D341Med (cell line): ENCODE results near the gene THRAP3.
"Not testable (repeated sequence)": the region's sequence is repeated elsewhere in the genome, so short reads cannot be mapped to it uniquely, and the experiment has no call there.

Experiments used
- DNase-seq: peaks from one replicate; pipeline ENCODE4 v3.0.0; 2012; ENCODE audit warnings: low spot score

Gene THRAP3

DNA sequence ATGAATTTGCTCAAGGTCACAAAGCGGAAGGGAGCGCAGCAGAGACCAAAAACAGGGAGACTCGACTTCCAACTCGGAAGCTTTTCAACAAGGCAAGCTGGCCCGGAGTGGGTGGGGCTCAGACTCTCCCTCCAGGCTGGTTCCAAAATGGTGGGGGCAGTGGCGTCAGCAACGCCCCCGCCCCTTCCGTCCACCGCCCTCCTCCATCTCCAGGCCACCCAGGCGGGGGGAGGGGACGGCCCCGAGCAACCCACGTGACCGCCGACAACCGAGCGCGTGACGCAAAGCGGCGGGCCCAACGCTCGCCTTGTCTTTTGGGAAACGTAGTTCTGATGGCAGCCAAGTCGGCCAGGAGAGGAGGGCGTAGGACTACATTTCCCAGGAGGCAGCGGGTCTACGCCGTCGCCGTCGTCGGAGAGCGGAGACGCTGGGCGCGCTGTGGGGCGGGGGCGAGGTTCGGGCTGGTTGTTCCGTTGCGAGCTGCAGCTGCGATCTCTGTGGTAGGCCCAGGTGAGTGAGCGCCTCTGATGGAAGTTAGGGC is at the start of gene THRAP3:
Gene THRAP3, plus strand, starts transcription at position 448 of the 541 bp plus-strand sequence. CDS start 58,121 bp downstream, outside the sequence.
- peak; percentile 96 for DNase-seq

GRCh38 chr1:36174713-36175112 is 49.5 kb upstream of the THRAP3 start:
- no peak for DNase-seq

- no peak for DNase-seq
Measured at GRCh38 chr1:36175137-36176095, 48.8 kb upstream of the THRAP3 start.

- DNase-seq: no peak
Measured at GRCh38 chr1:36176106-36176949, 47.9 kb upstream of the THRAP3 start.

- DNase-seq: peak; percentile 20
Measured at GRCh38 chr1:36177589-36178431, 46.4 kb upstream of the THRAP3 start.

DNA sequence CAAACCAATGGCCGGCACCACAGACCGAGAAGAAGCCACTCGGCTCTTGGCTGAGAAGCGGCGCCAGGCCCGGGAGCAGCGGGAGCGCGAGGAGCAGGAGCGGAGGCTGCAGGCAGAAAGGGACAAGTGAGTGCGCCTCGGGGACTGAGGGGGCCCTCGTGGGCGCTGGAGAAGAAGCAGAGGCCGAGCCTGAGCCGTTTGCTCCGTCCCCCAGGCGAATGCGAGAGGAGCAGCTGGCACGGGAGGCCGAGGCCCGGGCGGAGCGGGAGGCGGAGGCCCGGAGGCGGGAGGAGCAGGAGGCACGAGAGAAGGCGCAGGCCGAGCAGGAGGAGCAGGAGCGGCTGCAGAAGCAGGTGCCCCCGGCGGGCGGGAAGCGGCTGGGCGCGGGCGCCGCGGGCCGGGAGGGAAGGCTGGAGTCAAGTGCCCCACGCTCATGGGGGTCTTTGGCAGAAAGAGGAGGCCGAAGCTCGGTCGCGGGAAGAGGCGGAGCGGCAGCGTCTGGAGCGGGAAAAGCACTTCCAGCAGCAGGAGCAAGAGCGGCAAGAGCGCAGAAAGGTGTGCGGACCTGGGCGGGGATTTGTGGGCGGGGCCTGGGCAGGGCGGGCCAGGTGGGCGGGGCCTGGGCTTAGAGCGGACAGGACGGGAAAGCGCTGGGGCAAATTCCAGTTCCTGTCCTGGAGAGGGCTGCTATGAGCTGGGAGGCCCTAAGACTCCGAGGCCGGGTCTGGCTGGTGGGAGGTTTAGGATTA is 45.6 kb upstream of the THRAP3 start:
- peak; percentile 33 for DNase-seq

DNA sequence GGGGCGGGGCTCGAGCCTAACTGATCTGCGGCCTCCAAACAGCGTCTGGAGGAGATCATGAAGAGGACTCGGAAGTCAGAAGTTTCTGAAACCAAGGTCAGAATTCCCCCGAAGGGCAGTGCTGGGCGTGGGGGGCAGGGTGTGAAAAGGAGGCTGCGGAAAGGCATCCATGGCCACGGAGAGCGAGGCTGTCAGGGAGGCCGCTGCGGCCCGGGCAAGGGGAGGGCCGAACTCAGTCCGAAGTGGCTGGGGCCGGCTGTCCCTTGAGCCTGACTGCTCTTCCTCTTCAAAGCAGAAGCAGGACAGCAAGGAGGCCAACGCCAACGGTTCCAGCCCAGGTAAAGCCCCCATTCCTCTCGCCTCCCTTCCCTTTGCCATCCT is 45.0 kb upstream of the THRAP3 start:
- DNase-seq: no peak

GRCh38 chr1:36182734-36183133 is 41.5 kb upstream of the THRAP3 start:
- DNase-seq: no peak

DNA sequence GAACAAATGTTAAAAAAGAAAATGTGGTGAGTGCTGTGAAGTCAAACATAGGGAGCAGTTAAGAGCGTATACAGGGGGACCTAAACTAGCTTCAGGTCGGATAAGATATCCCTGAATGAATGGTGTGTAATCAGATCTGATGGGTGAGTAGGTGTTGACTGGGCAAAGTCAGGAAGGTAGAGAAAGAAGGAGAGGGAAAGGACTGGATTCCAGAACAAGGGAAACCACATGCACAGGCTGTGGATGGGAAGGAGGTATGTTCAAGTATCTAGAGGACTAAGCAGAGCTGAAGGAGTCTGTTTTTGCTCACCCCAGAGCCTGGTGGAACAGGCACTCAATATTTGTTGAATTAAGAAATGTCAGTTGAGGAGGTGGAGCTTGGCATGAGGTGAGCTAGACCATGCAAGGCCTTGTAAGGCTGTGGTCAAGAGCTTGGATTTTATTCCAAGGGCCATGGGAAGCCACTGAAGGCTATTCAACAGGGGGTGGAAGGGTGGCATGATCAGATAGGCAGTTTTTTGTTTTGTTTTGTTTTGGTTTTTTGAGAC is 40.9 kb upstream of the THRAP3 start:
- DNase-seq: no peak

DNA sequence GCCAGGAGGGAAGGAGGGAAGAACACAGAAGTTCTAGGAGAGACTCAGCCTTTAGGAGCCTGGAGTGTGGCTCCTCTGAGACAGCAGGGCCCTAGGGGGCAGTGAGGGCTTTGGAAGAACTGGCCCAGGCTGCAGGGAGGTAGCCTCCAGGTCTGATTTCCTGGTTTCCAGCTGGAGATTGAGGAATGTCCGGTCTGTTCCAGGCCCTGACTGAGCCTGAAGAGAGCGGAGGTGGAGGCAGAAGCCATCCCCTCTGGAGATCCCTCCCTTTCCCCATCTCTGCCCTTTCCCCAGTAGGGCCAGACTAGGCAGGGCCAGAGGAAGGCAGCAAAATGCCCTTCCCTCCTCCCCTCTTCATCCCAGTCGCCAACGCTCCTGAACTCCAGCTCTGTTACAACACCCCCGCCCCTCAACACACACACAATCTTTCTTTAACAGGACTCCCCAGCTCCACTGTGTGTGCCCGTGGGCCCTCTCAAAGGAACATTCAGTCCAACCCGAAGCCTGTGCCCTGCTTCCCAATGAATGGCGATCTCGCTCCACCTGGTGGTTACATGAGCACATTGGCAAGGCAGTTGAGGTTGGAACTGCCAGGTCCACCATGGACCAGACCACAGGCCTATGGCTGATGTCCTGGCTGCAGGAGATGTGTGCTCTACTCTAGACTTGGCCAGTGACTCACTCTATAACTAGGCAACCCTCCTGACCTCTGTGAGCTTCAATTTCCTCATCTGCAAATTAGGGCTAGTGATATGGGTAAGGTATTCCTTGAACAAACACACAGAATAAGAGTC is 36.2 kb upstream of the THRAP3 start:
- peak; percentile 86 for DNase-seq

DNA sequence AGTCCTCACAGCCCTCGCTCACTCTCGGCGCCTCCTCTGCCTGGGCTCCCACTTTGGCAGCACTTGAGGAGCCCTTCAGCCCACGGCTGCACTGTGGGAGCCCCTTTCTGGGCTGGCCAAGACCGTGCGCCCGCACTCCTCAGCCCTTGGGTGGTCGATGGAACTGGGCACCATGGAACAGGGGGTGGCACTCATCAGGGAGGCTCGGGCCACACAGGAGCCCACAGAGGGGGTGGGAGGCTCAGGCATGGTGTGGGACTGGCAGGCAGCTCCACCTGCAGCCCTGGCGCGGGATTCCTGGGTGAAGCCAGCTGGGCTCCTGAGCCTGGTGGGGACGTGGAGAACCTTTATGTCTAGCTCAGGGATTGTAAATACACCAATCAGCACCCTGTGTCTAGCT is 27.4 kb upstream of the THRAP3 start:
- not testable (repeated sequence) for DNase-seq

GRCh38 chr1:36198641-36199040 is 25.6 kb upstream of the THRAP3 start:
- no peak for DNase-seq

DNA sequence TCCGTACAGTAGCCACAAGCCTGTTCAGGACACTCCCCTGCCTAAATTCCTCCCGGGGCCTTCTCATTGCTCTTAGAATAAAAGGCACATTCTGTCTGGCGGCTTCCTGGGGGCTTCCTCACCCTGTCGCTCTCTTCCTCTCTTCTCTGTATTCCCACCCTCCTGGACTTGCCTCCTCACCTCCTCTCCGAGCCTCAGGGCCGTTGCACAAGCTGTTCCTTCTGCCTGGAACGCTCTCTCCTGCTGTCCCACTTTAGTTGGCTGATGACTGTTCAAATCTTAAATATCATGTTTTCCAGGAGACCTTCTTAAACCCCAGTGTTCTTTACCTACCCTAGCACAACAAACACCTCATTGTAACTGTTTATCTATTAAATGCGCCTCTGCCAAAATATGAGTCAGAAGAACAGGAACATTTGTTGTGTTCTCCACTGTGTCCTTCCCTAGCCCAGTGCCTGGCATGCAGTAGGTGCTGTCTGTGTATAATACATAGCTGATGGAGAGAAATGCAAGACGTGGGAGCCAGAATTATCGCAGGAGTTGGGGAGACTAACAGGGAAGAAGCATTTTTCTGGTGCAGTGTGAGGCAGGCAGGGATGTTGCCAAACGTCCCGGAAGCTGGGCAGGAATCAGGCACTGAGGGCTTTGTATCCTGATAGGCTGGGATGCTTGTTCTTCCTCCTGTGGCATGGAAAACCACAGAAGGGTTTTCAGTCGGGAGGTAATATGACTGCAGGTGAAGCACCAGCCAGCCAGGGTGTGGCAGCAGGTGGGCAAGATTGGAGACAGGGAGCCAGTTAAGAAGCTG is 24.1 kb upstream of the THRAP3 start:
- DNase-seq: no peak

DNA sequence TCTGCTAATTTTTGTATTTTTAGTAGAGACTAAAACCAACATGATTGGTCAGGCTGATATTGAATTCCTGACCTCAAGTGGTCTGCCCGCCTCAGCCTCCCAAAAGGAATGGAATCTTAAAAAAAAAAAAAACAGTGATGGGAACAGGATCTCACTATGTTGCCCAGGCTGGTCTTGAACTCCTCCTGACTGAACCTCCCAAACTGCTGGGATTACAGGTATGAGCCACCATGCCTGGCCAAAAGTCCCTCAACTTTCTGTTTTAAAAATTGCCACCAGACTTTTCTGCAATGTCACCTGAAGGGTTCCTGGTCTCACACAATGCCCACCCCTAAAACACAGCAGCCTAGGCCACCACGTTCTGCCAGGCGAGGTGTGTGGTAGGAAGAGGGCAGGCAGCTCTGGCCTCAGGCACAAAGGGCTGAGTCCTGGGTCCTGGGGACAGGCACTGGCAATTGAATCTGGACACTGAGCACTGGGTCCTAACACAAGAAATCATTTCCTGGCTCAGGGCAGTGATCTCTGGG is 21.2 kb upstream of the THRAP3 start:
- DNase-seq: no peak

- DNase-seq: peak; percentile 63
Measured at GRCh38 chr1:36203554-36204346, 20.5 kb upstream of the THRAP3 start.

- no peak for DNase-seq
Measured at GRCh38 chr1:36204347-36204909, 19.8 kb upstream of the THRAP3 start.

DNA sequence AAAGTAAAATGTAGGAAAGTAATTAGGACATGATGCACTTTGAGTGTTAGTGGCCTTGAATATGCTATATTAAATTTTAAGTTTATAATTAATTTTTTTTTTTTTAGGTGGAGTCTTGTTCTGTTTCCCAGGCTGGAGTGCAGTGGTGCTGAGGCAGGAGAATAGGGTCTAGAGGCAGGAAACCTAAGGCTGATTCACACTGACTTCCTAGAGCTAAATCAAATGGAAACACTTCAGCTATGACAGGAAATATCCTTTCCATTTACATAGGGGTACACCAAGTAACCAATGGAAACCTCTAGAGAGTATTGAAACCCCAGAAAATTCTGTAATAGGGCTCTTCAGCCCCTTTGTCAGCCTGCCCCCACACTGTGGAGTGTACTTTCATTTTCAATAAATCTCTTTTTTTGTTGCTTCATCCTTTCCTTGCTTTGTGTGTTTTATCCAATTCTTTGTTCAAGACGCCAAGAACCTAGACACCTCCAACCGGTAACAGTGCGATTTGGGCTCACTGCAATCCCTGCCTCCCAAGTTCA is 17.9 kb upstream of the THRAP3 start:
- DNase-seq: no peak
